GM12878 (cell line): ENCODE measurements around the gene KLHL25. TPM values are rescaled to one million over a fixed set of nuclear protein-coding genes. Genes with fewer than 3 reads are reported as not detected.

Experiments
- ATAC-seq: fragments of 200-7000 bp; cut with Tn5 transposase; 3 replicates; pipeline ENCODE4 v1.9.1; 2020; ENCODE audit warnings: mild to moderate bottlenecking, moderate library complexity
- BruUV-seq: library from RNA; stranded (reverse); fragments of 400-500 nt; replicated peaks from 2 replicates; lab custom pipeline; 2021; lab: Mats Ljungman, UMichigan
- CTCF ChIA-PET: fragments of 300-600 bp; sonication (Branson Sonifier 250); formaldehyde crosslinking; extraction: SDS; loops from one replicate; lab custom pipeline; 2021; ENCODE audit warnings: inconsistent platforms; lab: Yijun Ruan, JAX
- POLR2A ChIA-PET: fragments of 350-600 bp; formaldehyde crosslinking; extraction: SDS; loops from one replicate; lab custom pipeline; 2021; ENCODE audit warnings: inconsistent platforms; lab: Charles Lee
- RAD21 ChIA-PET: fragments of 300-600 bp; sonication (Branson Sonifier 250); formaldehyde crosslinking; loops from one replicate; lab custom pipeline; 2023; ENCODE audit warnings: antibody characterized with exemption; ENCODE audit not compliant: unreplicated experiment; lab: Charles Lee
- SMC1A ChIA-PET: fragments of 300-600 bp; sonication (Branson Sonifier 250); formaldehyde crosslinking; loops from one replicate; lab custom pipeline; 2023; ENCODE audit not compliant: unreplicated experiment, uncharacterized antibody; lab: Charles Lee
- DNase-seq: peaks from one replicate; pipeline ENCODE4 v3.0.0-alpha.2; 2011; ENCODE audit warnings: low read depth, low spot score
- FAIRE-seq: peaks from 3 replicates; lab custom pipeline; 2011; peaks lifted over from hg19 to GRCh38; lab: Jason Lieb, UNC
- H2AFZ ChIP-seq: 2 replicates; pipeline ENCODE4 v1.6.0; 2011; ENCODE audit warnings: low read depth, low read length, control low read depth; ENCODE audit not compliant: control insufficient read depth
- H3K27ac ChIP-seq: 2 replicates; pipeline ENCODE4 v1.5.1; 2011; ENCODE audit warnings: control low read depth; ENCODE audit not compliant: control insufficient read depth, insufficient read depth
- H3K27me3 ChIP-seq, 2 experiments: replicated peaks in 1 of 2; 2 replicates each; pipeline versions ENCODE4 v1.6.0 to v1.6.1; 2011; ENCODE audit warnings: low read length in 1 of 2; ENCODE audit not compliant: control insufficient read depth in 2 of 2, insufficient read depth in 2 of 2
- H3K36me3 ChIP-seq, 2 experiments: 2 replicates each; pipeline ENCODE4 v1.5.1; 2011; ENCODE audit warnings: low read length in 1 of 2; ENCODE audit not compliant: control insufficient read depth in 2 of 2, insufficient read depth in 2 of 2
- H3K4me1 ChIP-seq: 2 replicates; pipeline ENCODE4 v1.6.1; 2011; ENCODE audit warnings: mild to moderate bottlenecking, low read length, moderate library complexity, mixed read lengths; ENCODE audit not compliant: control insufficient read depth, insufficient read depth
- H3K4me2 ChIP-seq: 2 replicates; pipeline ENCODE4 v1.6.0; 2011; ENCODE audit warnings: control low read depth; ENCODE audit not compliant: control insufficient read depth, insufficient read depth
- H3K4me3 ChIP-seq: fragments of 200-600 bp; sonication (generic); 2 replicates; pipeline ENCODE4 v1.5.1; 2016
- H3K79me2 ChIP-seq: 2 replicates; pipeline ENCODE4 v1.6.0; 2011; ENCODE audit warnings: low read length; ENCODE audit not compliant: control insufficient read depth, insufficient read depth
- H3K9ac ChIP-seq: 2 replicates; pipeline ENCODE4 v1.8.0; 2011; ENCODE audit warnings: low read length, control low read depth, mixed read lengths; ENCODE audit not compliant: control insufficient read depth, insufficient read depth
- H3K9me3 ChIP-seq: replicated peaks from 3 replicates; pipeline ENCODE4 v1.5.1; 2011; ENCODE audit warnings: mild to moderate bottlenecking, low read length; ENCODE audit not compliant: control insufficient read depth, insufficient read depth
- H4K20me1 ChIP-seq: 2 replicates; pipeline ENCODE4 v1.6.0; 2011; ENCODE audit not compliant: control insufficient read depth, insufficient read depth
- ASH2L ChIP-seq: fragments of 300-600, 200-600 bp; sonication (generic); IDR thresholded peaks from 2 replicates; pipeline ENCODE4 v1.6.1; 2017; ENCODE audit warnings: low read depth, mild to moderate bottlenecking, borderline replicate concordance
- ATF3 ChIP-seq: IDR thresholded peaks from 2 replicates; pipeline ENCODE4 v1.6.1; 2011; ENCODE audit warnings: low read depth, mild to moderate bottlenecking, low read length, moderate library complexity, borderline replicate concordance; ENCODE audit errors: extremely low read depth
- CBFB ChIP-seq: IDR thresholded peaks from 2 replicates; pipeline ENCODE4 v1.6.1; 2016; ENCODE audit warnings: antibody characterized with exemption, low read depth
- CHD1 ChIP-seq: IDR thresholded peaks from 2 replicates; pipeline ENCODE4 v1.6.1; 2012; ENCODE audit warnings: low read depth, low read length, improper control_type of control experiment
- HDAC2 ChIP-seq: fragments of 200-600 bp; sonication (generic); IDR thresholded peaks from 2 replicates; pipeline ENCODE4 v1.6.1; 2017
- IKZF2 ChIP-seq, 2 experiments: fragments of 450-650 bp; IDR thresholded peaks; 2 replicates each; pipeline ENCODE4 v1.6.1; 2017; ENCODE audit warnings: mild to moderate bottlenecking in 2 of 2, moderate library complexity in 2 of 2
- JUND ChIP-seq: IDR thresholded peaks from 2 replicates; pipeline ENCODE4 v1.6.1; 2012; ENCODE audit warnings: low read depth, mild to moderate bottlenecking, low read length, improper control_type of control experiment, moderate library complexity
- NFYB ChIP-seq: IDR thresholded peaks from 2 replicates; pipeline ENCODE4 v1.6.1; 2011; ENCODE audit warnings: low read depth, mild to moderate bottlenecking, low read length, improper control_type of control experiment, moderate library complexity; ENCODE audit not compliant: insufficient read depth
- PBX3 ChIP-seq: IDR thresholded peaks from 2 replicates; pipeline ENCODE4 v1.6.1; 2011; ENCODE audit warnings: mild to moderate bottlenecking, low read depth, low read length, moderate library complexity; ENCODE audit not compliant: insufficient replicate concordance
- RAD21 ChIP-seq: IDR thresholded peaks from 2 replicates; pipeline ENCODE4 v1.6.1; 2011; ENCODE audit warnings: mild to moderate bottlenecking, low read depth, low read length, moderate library complexity; ENCODE audit not compliant: insufficient read depth
- SIN3A ChIP-seq: IDR thresholded peaks from 2 replicates; pipeline ENCODE4 v1.6.1; 2012; ENCODE audit warnings: low read depth, low read length, improper control_type of control experiment
- TCF3 ChIP-seq: IDR thresholded peaks from 2 replicates; pipeline ENCODE4 v1.6.1; 2012; ENCODE audit warnings: low read depth, mild to moderate bottlenecking, low read length, borderline replicate concordance; ENCODE audit not compliant: insufficient read depth
- WGBS: methylation state at CpG from one replicate; pipeline ENCODE4 v1.1.6; 2016; ENCODE audit warnings: low lambda C conversion rate; ENCODE audit not compliant: insufficient replicate concordance, insufficient coverage; ENCODE audit errors: missing lambda C conversion rate; 5-methylcytosine and 5-hydroxymethylcytosine counted together
- in situ Hi-C: fragments of 300-500 bp; cut with MboI; formaldehyde crosslinking; loops from 9 replicates; pipeline ENCODE4 v1.14.3; 2018; ENCODE audit warnings: mixed read lengths
- intact Hi-C: fragments of 100-400 bp; cut with micrococcal nuclease; formaldehyde crosslinking; loops from one replicate; pipeline ENCODE4 v1.14.2; 2022; ENCODE audit not compliant: unreplicated experiment
- polyA plus RNA-seq, 11 experiments: library from polyadenylated mRNA; depleted of rRNA in 4 of 11; unstranded in 6 of 11; stranded (reverse) in 5 of 11; fragments of >200 nt; fragmentation: Nextera tagmentation in 4 of 11; fragmentation: Illumina TruSeq in 1 of 11; extraction: Ambion mirVana in 4 of 11; extraction: Trizol in 1 of 11; gene quantifications; 1 replicate in 1 of 11; 2 replicates in 10 of 11; pipeline versions ENCODE4 v1.2.1 to v1.2.3, GENCODE V29; 2011 to 2016; ENCODE audit warnings: inconsistent platforms in 2 of 11, missing spikeins in 2 of 11, low read depth in 1 of 11
- total RNA-seq, 4 experiments: library from RNA; depleted of rRNA in 3 of 4; stranded (reverse); fragments of >200 nt in 3 of 4; fragmentation: Illumina TruSeq in 1 of 4; extraction: Trizol in 1 of 4; gene quantifications; 2 replicates each; pipeline versions ENCODE4 v1.2.1 to v1.2.3, GENCODE V29; 2013 to 2021
- TF ChIP-seq, protein P1 (sequence below): fragments of 150-350 bp; IDR thresholded peaks from 2 replicates; pipeline ENCODE4 v1.6.1; 2016; ENCODE audit warnings: low read depth, low read length
- TF ChIP-seq, protein P2 (sequence below): fragments of 450-650 bp; IDR thresholded peaks from 2 replicates; pipeline ENCODE4 v1.6.1; 2017; ENCODE audit warnings: mild to moderate bottlenecking, low read depth, inconsistent platforms; ENCODE audit not compliant: poor library complexity, severe bottlenecking

Gene KLHL25
- total and polyA plus RNA-seq, 10 of the 15 experiments (the other 5 are each of a cell fraction or from before 2014, with no cell fraction given), result 0.04 to 3.0 (median 2.1) TPM; not detected in 1

DNA sequence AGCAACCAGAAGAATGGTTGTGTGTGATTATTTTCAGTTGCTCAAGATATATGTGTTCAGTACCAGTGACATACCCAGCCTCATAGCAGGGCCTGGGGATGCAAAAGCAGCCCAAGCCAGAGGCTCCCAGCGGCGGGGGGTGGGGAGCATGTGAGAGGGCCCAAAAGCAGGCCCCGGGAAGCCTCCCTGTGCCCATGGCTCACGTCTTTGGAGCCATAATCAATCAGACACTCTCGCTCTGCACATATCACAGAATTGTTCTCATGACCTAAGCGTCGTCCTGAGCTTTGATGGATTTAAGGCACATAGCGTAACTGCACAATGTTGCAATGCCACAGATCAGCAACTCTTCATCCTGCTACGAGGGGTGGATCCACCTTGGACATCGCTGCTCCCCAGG is 20.8 kb downstream of the KLHL25 start:
- TF ChIP-seq, protein P1, sequence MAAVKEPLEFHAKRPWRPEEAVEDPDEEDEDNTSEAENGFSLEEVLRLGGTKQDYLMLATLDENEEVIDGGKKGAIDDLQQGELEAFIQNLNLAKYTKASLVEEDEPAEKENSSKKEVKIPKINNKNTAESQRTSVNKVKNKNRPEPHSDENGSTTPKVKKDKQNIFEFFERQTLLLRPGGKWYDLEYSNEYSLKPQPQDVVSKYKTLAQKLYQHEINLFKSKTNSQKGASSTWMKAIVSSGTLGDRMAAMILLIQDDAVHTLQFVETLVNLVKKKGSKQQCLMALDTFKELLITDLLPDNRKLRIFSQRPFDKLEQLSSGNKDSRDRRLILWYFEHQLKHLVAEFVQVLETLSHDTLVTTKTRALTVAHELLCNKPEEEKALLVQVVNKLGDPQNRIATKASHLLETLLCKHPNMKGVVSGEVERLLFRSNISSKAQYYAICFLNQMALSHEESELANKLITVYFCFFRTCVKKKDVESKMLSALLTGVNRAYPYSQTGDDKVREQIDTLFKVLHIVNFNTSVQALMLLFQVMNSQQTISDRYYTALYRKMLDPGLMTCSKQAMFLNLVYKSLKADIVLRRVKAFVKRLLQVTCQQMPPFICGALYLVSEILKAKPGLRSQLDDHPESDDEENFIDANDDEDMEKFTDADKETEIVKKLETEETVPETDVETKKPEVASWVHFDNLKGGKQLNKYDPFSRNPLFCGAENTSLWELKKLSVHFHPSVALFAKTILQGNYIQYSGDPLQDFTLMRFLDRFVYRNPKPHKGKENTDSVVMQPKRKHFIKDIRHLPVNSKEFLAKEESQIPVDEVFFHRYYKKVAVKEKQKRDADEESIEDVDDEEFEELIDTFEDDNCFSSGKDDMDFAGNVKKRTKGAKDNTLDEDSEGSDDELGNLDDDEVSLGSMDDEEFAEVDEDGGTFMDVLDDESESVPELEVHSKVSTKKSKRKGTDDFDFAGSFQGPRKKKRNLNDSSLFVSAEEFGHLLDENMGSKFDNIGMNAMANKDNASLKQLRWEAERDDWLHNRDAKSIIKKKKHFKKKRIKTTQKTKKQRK, result no peak
- no peak for TF ChIP-seq PBX3
- no peak for TF ChIP-seq JUND
- TF ChIP-seq, protein P2, sequence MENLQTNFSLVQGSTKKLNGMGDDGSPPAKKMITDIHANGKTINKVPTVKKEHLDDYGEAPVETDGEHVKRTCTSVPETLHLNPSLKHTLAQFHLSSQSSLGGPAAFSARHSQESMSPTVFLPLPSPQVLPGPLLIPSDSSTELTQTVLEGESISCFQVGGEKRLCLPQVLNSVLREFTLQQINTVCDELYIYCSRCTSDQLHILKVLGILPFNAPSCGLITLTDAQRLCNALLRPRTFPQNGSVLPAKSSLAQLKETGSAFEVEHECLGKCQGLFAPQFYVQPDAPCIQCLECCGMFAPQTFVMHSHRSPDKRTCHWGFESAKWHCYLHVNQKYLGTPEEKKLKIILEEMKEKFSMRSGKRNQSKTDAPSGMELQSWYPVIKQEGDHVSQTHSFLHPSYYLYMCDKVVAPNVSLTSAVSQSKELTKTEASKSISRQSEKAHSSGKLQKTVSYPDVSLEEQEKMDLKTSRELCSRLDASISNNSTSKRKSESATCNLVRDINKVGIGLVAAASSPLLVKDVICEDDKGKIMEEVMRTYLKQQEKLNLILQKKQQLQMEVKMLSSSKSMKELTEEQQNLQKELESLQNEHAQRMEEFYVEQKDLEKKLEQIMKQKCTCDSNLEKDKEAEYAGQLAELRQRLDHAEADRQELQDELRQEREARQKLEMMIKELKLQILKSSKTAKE, result no peak
- TF ChIP-seq RAD21, result no peak
- no peak for TF ChIP-seq TCF3
- no peak for TF ChIP-seq CBFB
- no peak for TF ChIP-seq SIN3A
- no peak for TF ChIP-seq CHD1
- TF ChIP-seq ASH2L, result no peak
- no peak for TF ChIP-seq HDAC2
- no peak for TF ChIP-seq NFYB
- no peak for TF ChIP-seq ATF3
- TF ChIP-seq IKZF2 (IDR thresholded peaks at IDR 0.05), result no peak
- no peaks in the 10 kb centered on the region; the same call in 1 of the 2 replicates for H4K20me1 ChIP-seq
- no peak overlapping the region for H2AFZ ChIP-seq
- in situ Hi-C loops, result no loop called here
- no TSS peak for BruUV-seq
- no peak overlapping the region for H3K4me3 ChIP-seq
- ChIA-PET CTCF (no interaction called here), RAD21 (no interaction called here), POLR2A (no interaction called here), SMC1A (no interaction called here)
- H3K9me3 ChIP-seq, result no peaks in the 10 kb centered on the region; the same call in 2 of the 3 replicates
- no peak for DNase-seq
- H3K36me3 ChIP-seq, result no peaks in the 10 kb centered on the region
- no peak for ATAC-seq
- no peak overlapping the region for H3K4me2 ChIP-seq
- 87% methylated on average over 10 of the region's 10 CpGs for WGBS
- no peak overlapping the region for H3K27ac ChIP-seq
- H3K9ac ChIP-seq, result no peak overlapping the region
- H3K4me1 ChIP-seq, result no peaks in the 10 kb centered on the region
- H3K27me3 ChIP-seq, result no peaks in the 10 kb centered on the region
- H3K79me2 ChIP-seq, result no peaks in the 10 kb centered on the region
- intact Hi-C loops, result no loop called here
- no peak for FAIRE-seq
